GM12801 (cell line): Measurements from ENCODE around the gene ECM2.

ENCODE experiments used
- TF ChIP-seq, protein P1 (sequence below): IDR thresholded peaks from one replicate; pipeline ENCODE4 v1.5.1; 2011; ENCODE audit warnings: control low read depth; ENCODE audit not compliant: insufficient read length; ENCODE audit errors: extremely low read depth

The ECM2 gene

DNA sequence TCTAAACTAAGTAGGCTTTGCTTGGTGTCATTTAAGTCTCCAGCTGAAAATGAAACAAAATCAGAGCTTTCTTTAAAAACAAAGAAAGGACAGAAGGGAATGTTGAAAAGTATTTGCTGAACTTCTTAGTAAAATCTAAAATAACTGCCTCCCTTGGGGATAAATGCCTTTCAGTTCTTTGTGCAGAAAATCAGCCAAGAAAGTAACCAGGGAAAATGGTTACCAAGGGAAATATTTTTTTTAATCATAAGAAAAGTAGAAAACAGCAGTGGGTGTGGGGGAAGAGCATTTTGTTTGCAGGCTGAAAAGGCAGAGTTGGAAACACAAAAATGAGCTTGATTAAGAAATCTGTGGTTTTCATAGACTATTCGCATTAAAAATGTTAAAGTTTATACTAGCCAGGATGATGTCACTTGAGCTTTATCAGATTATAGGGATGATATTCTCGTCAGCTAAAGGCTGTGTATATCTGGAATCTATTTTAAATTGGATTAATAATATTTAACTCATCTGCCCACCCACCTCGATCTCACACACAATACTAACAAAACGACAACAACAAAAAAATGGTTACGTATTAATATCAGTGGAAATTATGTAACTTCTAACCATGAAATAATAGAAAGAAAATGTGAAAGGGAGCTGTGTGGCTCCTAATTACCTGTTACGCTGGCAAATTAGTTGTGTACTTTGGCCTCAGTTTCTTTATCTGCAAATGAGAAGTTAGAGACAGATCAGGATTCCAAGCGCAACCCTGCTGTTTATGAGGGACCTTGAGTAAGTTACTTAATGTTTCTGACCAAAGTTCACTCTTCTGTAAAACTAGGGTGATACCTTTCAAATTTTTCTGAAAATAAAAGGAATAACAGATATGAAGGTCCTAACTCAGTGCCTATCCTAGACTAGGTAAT is at the start of gene ECM2:
TSS of gene ECM2 (minus strand) at position 51 of the 911 bp plus-strand sequence. CDS start 13,124 bp downstream, outside the sequence.
- TF ChIP-seq, protein P1, sequence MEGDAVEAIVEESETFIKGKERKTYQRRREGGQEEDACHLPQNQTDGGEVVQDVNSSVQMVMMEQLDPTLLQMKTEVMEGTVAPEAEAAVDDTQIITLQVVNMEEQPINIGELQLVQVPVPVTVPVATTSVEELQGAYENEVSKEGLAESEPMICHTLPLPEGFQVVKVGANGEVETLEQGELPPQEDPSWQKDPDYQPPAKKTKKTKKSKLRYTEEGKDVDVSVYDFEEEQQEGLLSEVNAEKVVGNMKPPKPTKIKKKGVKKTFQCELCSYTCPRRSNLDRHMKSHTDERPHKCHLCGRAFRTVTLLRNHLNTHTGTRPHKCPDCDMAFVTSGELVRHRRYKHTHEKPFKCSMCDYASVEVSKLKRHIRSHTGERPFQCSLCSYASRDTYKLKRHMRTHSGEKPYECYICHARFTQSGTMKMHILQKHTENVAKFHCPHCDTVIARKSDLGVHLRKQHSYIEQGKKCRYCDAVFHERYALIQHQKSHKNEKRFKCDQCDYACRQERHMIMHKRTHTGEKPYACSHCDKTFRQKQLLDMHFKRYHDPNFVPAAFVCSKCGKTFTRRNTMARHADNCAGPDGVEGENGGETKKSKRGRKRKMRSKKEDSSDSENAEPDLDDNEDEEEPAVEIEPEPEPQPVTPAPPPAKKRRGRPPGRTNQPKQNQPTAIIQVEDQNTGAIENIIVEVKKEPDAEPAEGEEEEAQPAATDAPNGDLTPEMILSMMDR, result no peak

DNA sequence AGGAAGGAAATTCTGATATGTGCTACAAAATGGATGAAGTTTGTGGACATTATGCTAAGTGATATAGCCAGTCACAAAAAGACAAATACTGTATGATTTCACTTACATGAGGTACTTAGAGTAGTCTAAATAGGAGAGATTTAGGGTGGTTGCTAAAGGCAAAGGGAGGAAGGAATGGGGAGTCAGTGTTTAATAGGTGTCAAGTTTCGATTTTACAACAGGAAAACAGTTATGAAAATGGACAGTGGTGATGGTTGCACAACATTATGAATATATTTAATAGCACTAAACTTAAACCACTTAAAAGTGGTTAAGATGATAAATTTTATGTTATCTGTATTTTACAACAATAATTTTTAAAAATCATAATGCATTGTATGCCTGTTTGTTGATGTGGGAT is 40.4 kb upstream of the ECM2 start:
- TF ChIP-seq, protein P1, result no peak

- TF ChIP-seq, protein P1, result no peak
Observed at GRCh38 chr9:92564982-92565381, 29.2 kb upstream of the ECM2 start.

GRCh38 chr9:92564504-92564903 is 28.7 kb upstream of the ECM2 start:
- TF ChIP-seq, protein P1, result no peak

- TF ChIP-seq, protein P1, result no peak
Observed at GRCh38 chr9:92563116-92564100, 27.6 kb upstream of the ECM2 start.

DNA sequence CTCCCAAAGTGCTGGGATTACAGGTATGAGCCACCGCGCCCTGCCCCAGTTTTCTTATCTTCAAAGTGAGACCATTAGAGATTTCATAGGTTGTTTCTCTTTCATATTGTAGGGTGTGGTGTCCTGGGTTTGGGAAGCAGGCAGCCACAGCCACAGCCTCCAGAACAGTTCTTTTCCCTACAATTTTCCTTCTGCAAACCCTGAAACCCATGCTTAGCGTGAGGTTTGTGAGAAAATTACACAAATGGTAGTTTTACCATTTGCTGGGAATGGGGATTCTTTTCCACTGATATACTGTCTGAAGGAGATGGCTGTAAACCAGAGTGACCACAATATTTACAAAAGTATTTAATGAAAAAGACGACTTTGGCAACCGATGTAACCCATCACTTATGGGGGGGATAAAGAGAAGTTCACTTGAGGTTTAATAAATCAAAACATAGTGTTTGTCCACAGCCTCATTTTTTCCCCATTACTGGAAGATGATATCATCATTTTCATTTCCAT is 26.7 kb upstream of the ECM2 start:
- TF ChIP-seq, protein P1, result no peak
